ENCODE data around the gene TNFRSF21. TPM values are rescaled to one million over a fixed set of nuclear protein-coding genes. Genes with fewer than 3 reads are reported as not detected.
A peak's percentile ranks its signal among the peaks of the same experiment; 100 is the strongest.

The TNFRSF21 gene
- total RNA-seq, 2 experiments from 2014 or later: 28.1 to 36.5 TPM

GRCh38 chr6:47239546-47239945, 70.2 kb downstream of the TNFRSF21 start:
- CTCF ChIA-PET (ENCODE audit: unreplicated experiment): no interaction called here
- Histone ChIP-seq H2AFZ (ENCODE audit: low read length) (no peak overlapping the region), H3K36me3 (ENCODE audit: insufficient read depth, low read length) (peaks cover 35% of the 10 kb centered on the region), H4K20me1 (ENCODE audit: insufficient read depth, low read length) (no peaks in the 10 kb centered on the region), H3K27ac (ENCODE audit: low read depth, low read length, poor library complexity, severe bottlenecking) (peak overlapping the region; percentile 19), H3K4me2 (ENCODE audit: low read length) (peak overlapping the region; percentile 47), H3K9me2 (ENCODE audit: insufficient read depth, low read length) (no peaks in the 10 kb centered on the region), H3K4me1 (ENCODE audit: insufficient read depth, low read length, poor library complexity, severe bottlenecking) (peaks cover 70% of the 10 kb centered on the region), H3K79me2 (ENCODE audit: insufficient read depth, low read depth, low read length) (peaks cover 62% of the 10 kb centered on the region), H3K9me3 (ENCODE audit: low read length) (no peaks in the 10 kb centered on the region; the same call in 1 of the 2 replicates), H3K4me3 (ENCODE audit: low read depth, low read length, poor library complexity, severe bottlenecking) (no peak overlapping the region)
- POLR2A ChIA-PET: interaction anchor here (0.9 kb wide), 1 partner anchor 96 kb away, joined by 3 read pairs; no protein-coding TSS in a partner anchor
- TF ChIP-seq CTCF (conservative IDR thresholded peaks at IDR 0.05; ENCODE audit: low read length) (no peak), EZH2phosphoT487 (IDR thresholded peaks at IDR 0.05; ENCODE audit: borderline replicate concordance, low read depth, low read length) (no peak)
- no TSS peak for BruUV-seq (replicated peaks)
- no peak for DNase-seq (ENCODE audit: low spot score)
- intact Hi-C loops (cut with micrococcal nuclease; ENCODE audit: unreplicated experiment): no loop called here

GRCh38 chr6:47238456-47238995, 71.2 kb downstream of the TNFRSF21 start:
- Histone ChIP-seq H3K4me2 (ENCODE audit: low read length) (no peak overlapping the region), H3K9me2 (ENCODE audit: insufficient read depth, low read length) (no peaks in the 10 kb centered on the region), H4K20me1 (ENCODE audit: insufficient read depth, low read length) (no peaks in the 10 kb centered on the region), H3K79me2 (ENCODE audit: insufficient read depth, low read depth, low read length) (peaks cover 53% of the 10 kb centered on the region; the same call in 1 of the 2 replicates), H2AFZ (ENCODE audit: low read length) (no peak overlapping the region), H3K27ac (ENCODE audit: low read depth, low read length, poor library complexity, severe bottlenecking) (no peak overlapping the region), H3K4me1 (ENCODE audit: insufficient read depth, low read length, poor library complexity, severe bottlenecking) (peaks cover 62% of the 10 kb centered on the region), H3K4me3 (ENCODE audit: low read depth, low read length, poor library complexity, severe bottlenecking) (no peak overlapping the region), H3K36me3 (ENCODE audit: insufficient read depth, low read length) (peaks cover 36% of the 10 kb centered on the region), H3K9me3 (ENCODE audit: low read length) (no peaks in the 10 kb centered on the region; the same call in 1 of the 2 replicates)
- intact Hi-C loops (cut with micrococcal nuclease; ENCODE audit: unreplicated experiment): no loop called here
- no peak for DNase-seq (ENCODE audit: low spot score)
- ChIA-PET CTCF (ENCODE audit: unreplicated experiment) (no interaction called here), POLR2A (interaction anchor here (0.6 to 0.9 kb wide), 4 partner anchors 9 to 320 kb away, joined by 3 to 4 read pairs (median 4); no protein-coding TSS in a partner anchor)
- TF ChIP-seq CTCF (conservative IDR thresholded peaks at IDR 0.05; ENCODE audit: low read length) (no peak), EZH2phosphoT487 (IDR thresholded peaks at IDR 0.05; ENCODE audit: borderline replicate concordance, low read depth, low read length) (no peak)
- BruUV-seq (replicated peaks): no TSS peak

GRCh38 chr6:47237196-47237595, 72.5 kb downstream of the TNFRSF21 start:
- no peak overlapping the region for H3K27ac ChIP-seq (ENCODE audit: low read depth, low read length, poor library complexity, severe bottlenecking)
- ChIA-PET CTCF (ENCODE audit: unreplicated experiment) (no interaction called here), POLR2A (interaction anchor here (1.1 kb wide), 1 partner anchor 15 kb away, joined by 3 read pairs; no protein-coding TSS in a partner anchor)
- intact Hi-C loops (cut with micrococcal nuclease; ENCODE audit: unreplicated experiment): no loop called here
- no TSS peak for BruUV-seq (replicated peaks)
- peaks cover 48% of the 10 kb centered on the region for H3K36me3 ChIP-seq (ENCODE audit: insufficient read depth, low read length)
- peaks cover 44% of the 10 kb centered on the region; the same call in 1 of the 2 replicates for H3K79me2 ChIP-seq (ENCODE audit: insufficient read depth, low read depth, low read length)
- no peak for DNase-seq (ENCODE audit: low spot score)
- H4K20me1 ChIP-seq (ENCODE audit: insufficient read depth, low read length): no peaks in the 10 kb centered on the region
- H3K4me2 ChIP-seq (ENCODE audit: low read length): no peak overlapping the region
- no peak overlapping the region for H3K4me3 ChIP-seq (ENCODE audit: low read depth, low read length, poor library complexity, severe bottlenecking)
- peaks cover 49% of the 10 kb centered on the region for H3K4me1 ChIP-seq (ENCODE audit: insufficient read depth, low read length, poor library complexity, severe bottlenecking)
- H3K9me3 ChIP-seq (ENCODE audit: low read length): no peaks in the 10 kb centered on the region
- H3K9me2 ChIP-seq (ENCODE audit: insufficient read depth, low read length): no peaks in the 10 kb centered on the region
- no peak overlapping the region for H2AFZ ChIP-seq (ENCODE audit: low read length)
- TF ChIP-seq CTCF (conservative IDR thresholded peaks at IDR 0.05; ENCODE audit: low read length) (no peak), EZH2phosphoT487 (IDR thresholded peaks at IDR 0.05; ENCODE audit: borderline replicate concordance, low read depth, low read length) (no peak)
